Gastrocnemius medialis (tissue), 4 donors: ENCODE data around the gene RNF220. TPM values are rescaled to one million over a fixed set of nuclear protein-coding genes. Genes with fewer than 3 reads are reported as not detected.
A peak's percentile ranks its signal among the peaks of the same experiment; 100 is the strongest.

Experiments
- ATAC-seq, 2 donors: fragments of 150-250 bp; one replicate each; pipeline ENCODE4 v1.9.1; 2016
- DNase-seq, 2 donors: peaks; one replicate each; pipeline ENCODE4 v3.0.0-alpha.2; 2019
- H3K27ac ChIP-seq, 4 donors: fragments of 200-600 bp; sonication (generic); 1 replicate in 1 of 4; 2 replicates in 3 of 4; pipeline ENCODE4 v1.5.1; 2016 to 2018; ENCODE audit warnings: mild to moderate bottlenecking in 2 of 4, moderate library complexity in 1 of 4
- H3K27me3 ChIP-seq, 3 donors: fragments of 200-600 bp; sonication (generic) in 2 of 3; 1 replicate in 1 of 3; 2 replicates in 2 of 3; pipeline versions ENCODE4 v1.5.1 to v1.6.0; 2016 to 2019; ENCODE audit warnings: mild to moderate bottlenecking in 1 of 3, moderate library complexity in 1 of 3
- H3K36me3 ChIP-seq, 2 donors: fragments of 200-600 bp; sonication (generic) in 1 of 2; one replicate each; pipeline ENCODE4 v1.5.1; 2017 to 2018
- H3K4me1 ChIP-seq, 2 donors: fragments of 200-600 bp; sonication (generic) in 1 of 2; one replicate each; pipeline ENCODE4 v1.5.1; 2016 to 2017; ENCODE audit warnings: mild to moderate bottlenecking in 2 of 2
- H3K4me3 ChIP-seq, 4 donors: fragments of 200-600 bp; sonication (generic) in 3 of 4; 1 replicate in 1 of 4; 2 replicates in 3 of 4; pipeline ENCODE4 v1.5.1; 2016 to 2019; ENCODE audit warnings: mild to moderate bottlenecking in 2 of 4
- H3K9me3 ChIP-seq, 3 donors: fragments of 200-600 bp; sonication (generic) in 2 of 3; 1 replicate in 1 of 3; 2 replicates in 2 of 3; pipeline ENCODE4 v1.5.1; 2016 to 2019
- POLR2A ChIP-seq, 2 donors: fragments of 450-650 bp; IDR thresholded peaks; one replicate each; pipeline ENCODE4 v1.6.1; 2017; ENCODE audit warnings: antibody characterized with exemption in 2 of 2, mild to moderate bottlenecking in 2 of 2, moderate library complexity in 2 of 2
- in situ Hi-C, 4 donors: fragments of 200-750 bp; cut with MboI; loops; one replicate each; pipeline versions ENCODE4 v1.15.0 to v1.8.0; 2017; ENCODE audit warnings: low sequenced_read_pairs in 4 of 4
- intact Hi-C: fragments of 100-400 bp; cut with DNase I; formaldehyde crosslinking; loops from one replicate; pipeline ENCODE4 v1.15.1; 2023; ENCODE audit warnings: low total_unique reads
- total RNA-seq, 4 donors: library from RNA; depleted of rRNA; stranded (reverse); fragments of >200 nt; gene quantifications; one replicate each; pipeline versions ENCODE4 v1.1.0 to v1.2.3, GENCODE V29; 2016
- TF ChIP-seq, protein P1 (sequence below), 5 experiments: fragments of 450-650 bp in 3 of 5; fragments of 200-600 bp in 2 of 5; sonication (generic) in 2 of 5; IDR thresholded peaks in 4 of 5; conservative IDR thresholded peaks in 1 of 5; 1 replicate in 4 of 5; 2 replicates in 1 of 5; pipeline ENCODE4 v1.5.1; 2016 to 2019; ENCODE audit warnings: antibody characterized with exemption in 5 of 5, mild to moderate bottlenecking in 3 of 5, moderate library complexity in 3 of 5

The RNF220 gene
- total RNA-seq, 4 donors from 2014 or later: 91.2 to 172 (median 128) TPM

DNA sequence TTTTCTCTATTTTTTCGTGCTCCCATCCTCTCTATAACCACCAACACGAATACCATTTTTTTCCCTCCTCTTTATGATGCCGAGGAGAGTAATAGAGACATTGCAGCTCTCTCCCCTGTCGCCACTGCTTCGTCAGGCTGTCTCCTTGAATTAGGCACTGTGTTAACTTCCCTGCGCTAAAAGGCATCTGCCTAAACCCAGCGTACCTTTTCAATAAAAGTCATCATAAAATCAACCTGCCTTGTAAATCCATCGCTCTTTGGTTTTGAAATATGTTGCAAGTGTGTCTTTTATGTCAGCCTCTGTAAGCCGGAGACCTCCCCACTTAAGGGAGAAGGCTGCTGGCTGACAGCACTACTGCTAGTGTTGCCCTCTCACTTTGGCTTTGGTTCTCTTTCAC is 8.7 kb downstream of the RNF220 start:
- ATAC-seq (no peak), DNase-seq (no peak)
- H3K4me1 ChIP-seq: peaks cover 2 to 11% of the 10 kb centered on the region in 2 donors
- TF ChIP-seq, protein P1, sequence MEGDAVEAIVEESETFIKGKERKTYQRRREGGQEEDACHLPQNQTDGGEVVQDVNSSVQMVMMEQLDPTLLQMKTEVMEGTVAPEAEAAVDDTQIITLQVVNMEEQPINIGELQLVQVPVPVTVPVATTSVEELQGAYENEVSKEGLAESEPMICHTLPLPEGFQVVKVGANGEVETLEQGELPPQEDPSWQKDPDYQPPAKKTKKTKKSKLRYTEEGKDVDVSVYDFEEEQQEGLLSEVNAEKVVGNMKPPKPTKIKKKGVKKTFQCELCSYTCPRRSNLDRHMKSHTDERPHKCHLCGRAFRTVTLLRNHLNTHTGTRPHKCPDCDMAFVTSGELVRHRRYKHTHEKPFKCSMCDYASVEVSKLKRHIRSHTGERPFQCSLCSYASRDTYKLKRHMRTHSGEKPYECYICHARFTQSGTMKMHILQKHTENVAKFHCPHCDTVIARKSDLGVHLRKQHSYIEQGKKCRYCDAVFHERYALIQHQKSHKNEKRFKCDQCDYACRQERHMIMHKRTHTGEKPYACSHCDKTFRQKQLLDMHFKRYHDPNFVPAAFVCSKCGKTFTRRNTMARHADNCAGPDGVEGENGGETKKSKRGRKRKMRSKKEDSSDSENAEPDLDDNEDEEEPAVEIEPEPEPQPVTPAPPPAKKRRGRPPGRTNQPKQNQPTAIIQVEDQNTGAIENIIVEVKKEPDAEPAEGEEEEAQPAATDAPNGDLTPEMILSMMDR (IDR thresholded peaks at IDR 0.05 in 4 of 5, conservative IDR thresholded peaks at IDR 0.05 in 1 of 5): no peak
- no peak for TF ChIP-seq POLR2A (IDR thresholded peaks at IDR 0.05)
- no peak overlapping the region for H3K4me3 ChIP-seq
- no peaks in the 10 kb centered on the region for H3K36me3 ChIP-seq
- in situ Hi-C loops (no loop called here), intact Hi-C loops (loop anchor here (10.0 kb wide), 1 partner anchor 71 kb away; no protein-coding TSS in a partner anchor)
- H3K27me3 ChIP-seq: peaks cover 97% of the 10 kb centered on the region in 3 donors
- H3K27ac ChIP-seq: no peak overlapping the region
- no peaks in the 10 kb centered on the region for H3K9me3 ChIP-seq

DNA sequence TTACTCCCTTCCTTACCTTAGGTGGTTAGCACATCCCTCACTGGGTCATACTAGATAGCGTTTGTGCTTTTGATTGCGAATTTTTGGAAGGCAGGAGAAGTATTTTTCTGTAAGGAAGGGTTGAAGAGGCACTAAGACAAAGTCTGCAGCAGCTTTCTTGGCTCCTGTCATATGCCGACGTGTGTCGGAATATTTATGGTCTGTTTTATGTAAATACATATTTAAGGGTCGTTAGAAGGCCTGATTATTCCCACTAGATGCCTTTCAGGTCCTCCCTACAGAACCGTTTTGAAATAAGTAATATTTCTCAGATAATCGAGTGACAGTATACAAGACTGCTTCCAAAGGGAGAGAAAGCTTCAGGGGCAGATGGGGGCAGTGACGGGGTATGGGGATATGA is 10.0 kb downstream of the RNF220 start:
- Histone ChIP-seq H3K4me3 (no peak overlapping the region), H3K4me1 (peaks cover 0 to 11% of the 10 kb centered on the region in 2 donors), H3K36me3 (no peaks in the 10 kb centered on the region), H3K9me3 (no peaks in the 10 kb centered on the region), H3K27me3 (peaks cover 97% of the 10 kb centered on the region in 3 donors), H3K27ac (no peak overlapping the region)
- in situ Hi-C loops: no loop called here
- DNase-seq (no peak), ATAC-seq (no peak)
- TF ChIP-seq, protein P1 (IDR thresholded peaks at IDR 0.05 in 4 of 5, conservative IDR thresholded peaks at IDR 0.05 in 1 of 5): no peak
- TF ChIP-seq POLR2A (IDR thresholded peaks at IDR 0.05): no peak
- intact Hi-C loops: loop anchor here (10.0 kb wide), 1 partner anchor 70 kb away; no protein-coding TSS in a partner anchor

DNA sequence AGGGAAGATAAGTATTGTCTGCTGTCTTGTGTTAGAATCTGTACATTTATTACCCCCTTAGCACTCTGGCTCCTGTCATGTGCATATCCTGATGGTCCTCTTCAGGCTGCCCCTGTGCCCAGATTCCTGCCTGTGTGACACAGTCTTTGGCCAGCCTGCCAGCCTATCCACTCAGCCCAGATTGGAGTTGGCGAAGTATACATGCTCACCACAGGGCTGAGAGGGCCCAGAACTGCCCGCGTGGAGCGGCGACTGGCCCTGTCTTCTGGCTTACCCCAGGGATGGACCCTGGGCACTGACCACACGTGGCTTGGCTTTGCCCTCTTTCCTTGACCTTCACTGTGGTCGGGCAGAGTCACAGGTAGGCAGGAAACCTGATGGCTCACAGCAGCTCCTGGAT is 11.4 kb downstream of the RNF220 start:
- ATAC-seq (no peak), DNase-seq (no peak)
- Histone ChIP-seq H3K27me3 (peaks cover 91 to 96% (median 96%) of the 10 kb centered on the region in 3 donors), H3K4me1 (peaks cover 0 to 11% of the 10 kb centered on the region in 2 donors), H3K36me3 (no peaks in the 10 kb centered on the region), H3K27ac (no peak overlapping the region), H3K9me3 (no peaks in the 10 kb centered on the region), H3K4me3 (no peak overlapping the region)
- in situ Hi-C loops: no loop called here
- TF ChIP-seq POLR2A (IDR thresholded peaks at IDR 0.05): no peak
- TF ChIP-seq, protein P1 (IDR thresholded peaks at IDR 0.05 in 4 of 5, conservative IDR thresholded peaks at IDR 0.05 in 1 of 5): no peak
- intact Hi-C loops: loop anchor here (10.0 kb wide), 1 partner anchor 68 kb away; no protein-coding TSS in a partner anchor

DNA sequence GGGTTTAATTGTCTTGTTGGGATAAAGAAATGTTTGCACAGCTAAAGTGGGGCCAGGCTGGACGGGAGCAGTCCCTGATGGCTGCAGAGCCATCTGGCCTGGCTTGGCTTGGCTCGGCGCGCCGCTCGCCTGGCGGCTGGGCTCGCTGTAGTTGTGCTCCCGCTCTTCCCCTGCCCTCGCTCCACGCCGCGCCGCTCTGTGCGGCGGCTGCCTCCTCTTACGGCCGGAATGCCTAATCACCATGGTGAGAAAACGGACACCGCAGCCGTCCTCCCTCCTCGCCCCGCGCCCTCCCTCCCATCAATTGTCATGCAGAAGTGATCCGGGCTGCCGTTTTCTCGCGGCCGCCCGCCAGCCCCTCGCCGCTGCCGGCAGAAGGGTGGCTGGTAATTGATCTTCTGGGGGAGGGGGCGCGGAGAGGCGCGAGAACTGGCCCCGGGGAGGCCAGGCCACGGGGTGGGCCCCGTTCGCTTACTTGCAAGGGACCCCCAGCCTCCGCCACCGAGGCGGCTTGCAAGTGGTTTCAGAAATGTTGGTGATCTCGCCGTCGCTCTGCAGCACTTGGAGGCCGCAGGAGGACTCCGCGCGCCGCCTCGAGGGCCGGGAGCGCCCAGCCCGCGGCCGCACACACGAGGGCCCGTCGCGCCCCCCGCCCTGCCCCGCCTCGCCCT is 12.4 kb downstream of the RNF220 start:
- in situ Hi-C loops (no loop called here), intact Hi-C loops (loop anchor here (10.0 kb wide), 1 partner anchor 67 kb away; no protein-coding TSS in a partner anchor)
- Histone ChIP-seq H3K4me1 (peaks cover 2 to 11% of the 10 kb centered on the region in 2 donors), H3K27me3 (peaks cover 80 to 89% (median 88%) of the 10 kb centered on the region in 3 donors), H3K9me3 (no peaks in the 10 kb centered on the region), H3K36me3 (no peaks in the 10 kb centered on the region), H3K27ac (no peak overlapping the region), H3K4me3 (peak overlapping the region; percentile 24 to 52 (median 44))
- DNase-seq (no peak), ATAC-seq (peak in 1 of 2 donors; percentile 39)
- no peak for TF ChIP-seq POLR2A (IDR thresholded peaks at IDR 0.05)
- TF ChIP-seq, protein P1 (IDR thresholded peaks at IDR 0.05 in 4 of 5, conservative IDR thresholded peaks at IDR 0.05 in 1 of 5): no peak
